GM12892 (cell line): ENCODE measurements around the gene DNAH2.

Experiments
- DNase-seq: peaks from one replicate; pipeline ENCODE4 v3.0.0; 2011; ENCODE audit not compliant: insufficient read length
- FAIRE-seq: peaks from 2 replicates; lab custom pipeline; 2011; peaks lifted over from hg19 to GRCh38; lab: Jason Lieb, UNC
- POLR2A ChIP-seq: IDR thresholded peaks from 2 replicates; pipeline ENCODE4 v1.6.1; 2011; ENCODE audit warnings: low read depth, low read length, control low read depth
- POLR2AphosphoS5 ChIP-seq: IDR thresholded peaks from 2 replicates; pipeline ENCODE4 v1.6.1; 2011; ENCODE audit warnings: low read depth, low read length, control low read depth
- TAF1 ChIP-seq: IDR thresholded peaks from 2 replicates; pipeline ENCODE4 v1.6.1; 2011; ENCODE audit warnings: low read depth, mild to moderate bottlenecking, control low read depth, low read length, borderline replicate concordance

DNAH2 gene

DNA sequence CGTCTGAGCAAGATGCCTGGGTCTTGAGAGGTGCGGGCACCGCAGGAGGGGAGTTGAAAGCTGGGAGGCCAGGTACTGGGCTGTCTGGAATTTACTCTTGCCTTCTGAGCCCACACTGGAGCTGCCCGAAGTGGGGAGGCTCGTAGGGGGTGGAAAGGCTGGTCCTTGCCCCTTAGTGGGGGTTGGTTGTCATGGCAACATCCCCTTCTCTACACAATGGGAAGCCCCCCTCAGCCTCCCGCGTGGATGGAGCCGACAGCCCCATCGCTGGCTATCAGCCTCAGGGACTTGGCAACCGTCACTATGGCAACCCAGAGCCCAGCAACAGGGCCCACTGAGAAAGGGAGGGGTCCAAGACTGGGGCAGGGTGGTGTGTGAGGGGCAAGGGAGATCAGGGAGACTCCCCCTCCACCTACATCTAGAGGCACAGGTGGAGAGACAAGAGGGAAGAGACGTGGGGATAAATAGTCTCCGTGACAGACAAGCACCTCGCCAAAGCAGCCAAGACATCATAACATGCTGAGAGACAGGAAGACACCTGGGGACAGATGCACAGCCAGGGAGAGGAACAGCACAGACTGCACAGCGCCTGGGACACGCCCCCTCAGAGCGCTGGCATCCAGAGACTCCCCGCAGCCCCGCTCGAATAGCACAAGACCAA is 5.3 kb upstream of the DNAH2 start:
- FAIRE-seq (no peak), DNase-seq (no peak)
- no peak for TF ChIP-seq TAF1
- no peak for TF ChIP-seq POLR2A
- TF ChIP-seq POLR2AphosphoS5: no peak

DNA sequence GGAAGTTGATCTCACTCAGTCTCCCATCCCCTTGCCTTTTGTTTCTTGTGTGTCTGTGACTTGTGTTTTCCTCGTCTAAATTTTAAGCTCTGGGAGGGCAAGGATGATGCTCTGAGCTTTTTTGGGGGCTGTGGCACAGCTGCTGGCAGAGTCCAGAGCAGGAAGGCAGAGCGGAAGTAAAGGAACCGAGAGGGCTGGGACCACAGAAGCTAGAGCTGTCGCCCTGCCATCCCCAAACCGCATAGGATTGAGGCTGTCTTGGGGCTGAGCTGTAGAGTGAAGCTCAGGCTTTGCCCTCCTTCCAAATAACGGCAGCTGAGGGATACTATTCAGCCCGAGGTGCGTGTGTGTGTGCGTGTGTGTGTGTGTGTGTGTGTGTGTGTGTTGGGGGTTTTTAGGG is 3.8 kb upstream of the DNAH2 start:
- FAIRE-seq (no peak), DNase-seq (no peak)
- TF ChIP-seq POLR2A: no peak

DNA sequence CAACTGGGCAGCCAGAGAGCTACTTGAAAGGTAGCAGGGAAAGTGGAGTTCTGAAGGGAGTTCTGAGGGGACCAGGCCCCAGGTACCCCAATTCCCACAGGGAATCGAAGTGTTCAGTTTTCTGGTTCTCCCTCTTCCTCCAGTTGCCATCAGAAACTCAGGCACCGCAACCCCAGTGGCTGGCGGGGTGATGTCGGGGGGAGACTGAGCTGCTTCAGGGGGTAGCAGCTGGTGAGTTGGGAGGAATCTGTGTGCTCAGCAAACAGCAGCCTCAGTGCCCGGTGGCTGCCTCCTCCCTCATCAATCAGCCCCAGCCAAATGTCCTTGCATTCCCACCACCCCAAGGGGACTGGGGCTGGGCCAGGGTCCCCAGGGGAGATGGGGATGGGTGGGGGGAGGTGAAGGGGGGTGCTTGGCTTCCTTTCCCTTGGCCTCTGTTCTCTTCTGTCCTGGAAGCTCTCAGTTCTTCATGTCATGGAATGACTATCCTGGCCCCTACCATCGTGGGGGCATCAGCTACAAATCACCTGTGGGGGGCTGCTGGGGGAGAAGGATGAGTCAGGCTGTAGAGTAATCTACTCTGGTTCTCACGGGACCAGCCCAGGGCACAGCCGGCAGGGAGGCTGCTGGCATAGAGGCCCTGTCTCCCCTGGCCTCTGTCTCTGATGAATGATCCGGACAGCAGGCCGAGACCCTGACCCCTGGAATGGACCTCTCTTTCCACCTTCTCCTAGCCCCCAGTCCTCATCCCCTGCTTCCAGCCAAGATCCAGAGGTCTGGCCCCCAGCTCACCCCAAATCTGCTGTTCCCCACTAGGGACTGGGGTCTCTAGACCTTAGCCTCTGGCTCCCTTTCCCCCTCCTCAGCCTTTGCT is 2.6 kb upstream of the DNAH2 start:
- FAIRE-seq (no peak), DNase-seq (no peak)
- TF ChIP-seq TAF1: no peak
- no peak for TF ChIP-seq POLR2AphosphoS5
- TF ChIP-seq POLR2A: no peak

DNA sequence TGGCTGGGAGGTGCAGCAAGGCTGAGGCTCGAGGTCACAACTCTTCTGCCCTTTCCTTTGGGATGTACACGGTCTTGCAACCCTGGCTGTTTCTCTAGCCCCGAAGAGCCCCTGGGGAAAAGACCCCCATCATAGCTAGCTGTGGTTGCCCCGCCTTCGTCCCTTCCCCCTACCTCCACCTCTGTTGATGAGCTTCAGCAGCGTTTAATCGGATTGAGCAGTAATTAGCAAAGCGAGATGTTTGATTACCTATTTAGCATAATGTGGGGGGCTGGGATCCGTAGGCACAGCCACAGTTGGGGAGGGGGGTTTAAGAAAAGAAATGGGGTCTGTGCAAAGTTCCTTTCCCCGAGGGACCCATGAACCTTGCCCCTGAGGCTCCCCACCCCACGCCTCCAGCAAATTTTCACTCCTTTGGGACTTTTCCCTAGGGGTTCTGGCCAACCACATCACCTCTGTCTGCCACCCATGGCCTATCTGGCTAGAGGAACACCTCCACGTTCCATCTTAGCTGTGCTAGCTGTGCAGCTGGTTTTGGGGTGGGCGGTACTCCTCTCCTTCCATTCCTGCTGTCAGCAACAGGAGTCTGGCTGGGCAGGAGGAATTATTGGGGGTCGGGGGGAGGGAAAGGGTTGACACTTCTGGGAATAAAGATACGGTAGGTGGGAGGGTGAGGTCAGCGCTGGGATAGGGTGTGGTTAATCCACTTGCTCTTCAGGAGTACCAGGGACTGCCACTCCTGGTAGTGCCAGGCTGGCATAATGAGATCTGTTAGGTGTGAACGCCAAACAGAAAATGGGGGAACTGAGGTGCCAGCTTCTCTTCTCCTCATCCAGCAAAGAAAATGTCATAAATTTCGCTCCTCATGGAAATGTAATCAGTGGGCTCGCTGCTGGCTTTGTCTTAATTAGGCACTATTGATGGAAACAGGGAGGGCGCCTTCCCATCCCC is 1.3 kb upstream of the DNAH2 start:
- TF ChIP-seq POLR2AphosphoS5 (no peak), POLR2A (no peak), TAF1 (no peak)
- FAIRE-seq (no peak), DNase-seq (no peak)

DNA sequence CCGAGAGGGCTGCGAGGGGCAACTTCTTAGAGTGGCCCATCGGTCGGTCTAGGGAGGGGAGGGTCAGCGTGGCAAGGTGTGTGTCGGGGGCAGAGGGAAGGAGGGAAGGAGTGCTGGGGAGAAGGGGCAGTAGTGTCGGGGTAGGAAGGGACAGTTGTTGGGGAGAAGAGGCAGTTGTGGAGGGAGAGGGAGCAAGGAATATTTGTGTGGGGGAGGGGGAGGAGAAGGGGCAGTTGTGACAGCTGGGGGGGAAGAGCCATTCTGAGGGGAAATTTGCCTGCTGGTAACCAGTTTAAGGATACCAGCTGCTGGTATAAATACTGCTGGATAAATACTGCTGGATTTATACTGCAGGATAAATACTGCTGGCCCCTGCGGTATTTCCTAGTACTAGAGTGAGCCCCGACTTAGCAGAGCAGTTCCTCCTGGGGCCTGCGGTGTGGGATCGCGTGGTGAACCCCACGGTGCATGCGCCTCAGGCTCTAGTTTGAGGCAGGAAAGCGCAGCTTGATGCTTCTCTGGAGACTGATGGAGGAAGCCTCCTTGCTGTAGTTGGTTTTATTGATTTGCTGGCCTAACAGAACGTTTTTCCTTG is 309 bp downstream of the DNAH2 start:
- FAIRE-seq: no peak
- DNase-seq: no peak
- TF ChIP-seq TAF1 (no peak), POLR2AphosphoS5 (no peak), POLR2A (no peak)

DNA sequence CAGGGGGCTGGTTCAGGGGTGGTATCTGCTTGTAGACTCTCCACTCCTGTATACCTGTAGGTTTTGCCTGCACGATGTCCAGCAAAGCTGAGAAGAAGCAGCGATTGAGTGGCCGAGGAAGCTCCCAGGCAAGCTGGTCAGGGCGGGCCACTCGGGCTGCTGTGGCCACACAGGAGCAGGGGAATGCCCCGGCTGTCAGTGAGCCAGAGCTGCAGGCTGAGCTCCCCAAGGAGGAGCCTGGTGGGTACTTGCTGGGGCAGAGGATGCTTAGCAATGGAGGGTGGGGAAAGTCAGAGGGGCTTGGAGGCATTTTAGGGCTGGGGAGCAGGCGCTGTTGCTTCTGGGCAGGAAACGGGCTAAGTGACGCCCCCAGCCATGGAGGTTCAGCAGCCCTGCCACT is 2.1 kb downstream of the DNAH2 start:
- DNase-seq: no peak
- no peak for TF ChIP-seq TAF1
- TF ChIP-seq POLR2A: no peak
- TF ChIP-seq POLR2AphosphoS5: no peak
- no peak for FAIRE-seq

DNA sequence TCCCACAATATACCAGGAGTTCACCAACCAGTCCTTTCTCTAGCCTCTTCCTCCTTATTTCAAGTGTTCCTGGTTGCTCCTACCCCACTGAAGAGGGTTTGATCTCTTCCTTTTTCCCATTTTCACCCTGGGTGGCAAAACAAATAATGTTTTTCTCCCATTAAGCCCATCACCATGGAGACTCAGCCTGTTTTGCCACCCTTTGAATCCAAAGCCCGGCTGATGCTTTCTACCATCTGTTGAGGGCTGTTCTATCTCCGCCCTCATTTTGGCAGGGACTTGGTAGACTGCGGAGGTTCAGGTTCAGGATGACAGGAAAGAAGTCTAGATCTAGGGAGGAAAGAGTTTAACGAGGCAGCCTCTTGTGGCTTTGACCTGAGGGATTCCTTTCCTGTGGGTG is 2.6 kb downstream of the DNAH2 start:
- FAIRE-seq (no peak), DNase-seq (no peak)

DNA sequence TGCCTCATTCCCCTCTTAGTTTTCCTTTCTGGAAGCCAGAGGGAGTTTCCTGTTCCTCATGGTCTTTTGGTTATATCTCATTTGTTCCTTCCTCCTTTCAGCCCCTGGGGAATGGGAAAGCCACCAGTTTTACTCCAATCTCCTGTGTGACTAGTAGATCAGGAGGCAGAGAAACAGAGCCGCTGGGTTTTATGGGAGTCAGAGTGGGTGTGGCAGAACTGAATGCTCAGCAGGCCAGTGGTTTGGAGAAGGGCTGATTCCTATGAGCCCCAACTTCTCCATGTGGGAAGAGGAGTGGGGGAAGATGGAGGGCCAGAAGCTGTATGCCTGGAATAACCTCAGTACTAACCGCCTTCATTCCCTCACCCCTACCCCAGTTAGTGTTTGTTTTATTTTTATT is 4.1 kb downstream of the DNAH2 start:
- no peak for FAIRE-seq
- TF ChIP-seq POLR2A: no peak
- no peak for TF ChIP-seq POLR2AphosphoS5
- TF ChIP-seq TAF1: no peak
- DNase-seq: no peak

More for the DNA sequence above, 2.6 kb downstream of the DNAH2 start:
- TF ChIP-seq TAF1 (no peak), POLR2A (no peak), POLR2AphosphoS5 (no peak)

DNA sequence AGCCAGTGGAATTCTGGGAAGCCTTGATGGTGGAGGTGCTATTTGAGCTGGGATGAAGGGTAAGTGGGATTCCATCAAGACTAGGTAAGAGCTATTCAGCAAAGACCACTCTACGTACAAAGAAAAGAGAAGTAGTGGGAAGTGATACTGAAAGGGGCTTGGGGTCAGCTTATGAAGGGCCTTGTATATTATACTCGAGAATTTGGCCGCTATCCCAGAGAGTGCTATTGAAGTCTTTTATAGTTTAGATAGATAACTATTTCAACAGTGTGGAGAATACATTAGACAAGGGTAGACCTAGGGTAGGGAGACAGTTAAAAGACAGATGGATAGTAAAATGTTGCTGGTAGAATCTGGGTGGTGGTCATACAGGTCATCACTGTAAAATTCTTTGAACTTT is 10.3 kb downstream of the DNAH2 start:
- no peak for TF ChIP-seq POLR2A
- no peak for TF ChIP-seq POLR2AphosphoS5
- no peak for TF ChIP-seq TAF1
- FAIRE-seq (no peak), DNase-seq (no peak)

DNA sequence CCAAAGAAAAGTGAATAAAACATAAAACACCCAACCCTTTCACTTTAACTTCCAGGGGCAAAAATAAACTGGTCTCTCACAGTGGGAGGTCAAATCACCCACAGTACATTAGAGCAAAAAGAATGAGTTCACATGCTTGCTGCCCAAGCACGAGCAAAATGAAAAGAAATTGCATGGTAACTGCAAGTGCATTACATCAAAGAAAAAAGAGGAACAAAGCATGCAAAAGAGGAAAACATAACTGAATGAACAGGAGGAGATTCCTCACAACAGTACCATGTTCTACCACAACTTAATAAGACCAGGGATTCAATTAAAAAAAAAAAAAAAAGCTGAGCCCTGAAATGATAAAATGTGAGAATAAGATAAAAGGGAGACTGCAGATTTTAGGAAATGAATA is 12.3 kb downstream of the DNAH2 start:
- no peak for TF ChIP-seq POLR2A
- TF ChIP-seq TAF1: no peak
- no peak for TF ChIP-seq POLR2AphosphoS5
- no peak for FAIRE-seq
- DNase-seq: no peak
